Measurements from ENCODE around the gene S100A12.
"Not testable (repeated sequence)": the region's sequence is repeated elsewhere in the genome, so short reads cannot be mapped to it uniquely, and the experiment has no call there.

Gene S100A12

DNA sequence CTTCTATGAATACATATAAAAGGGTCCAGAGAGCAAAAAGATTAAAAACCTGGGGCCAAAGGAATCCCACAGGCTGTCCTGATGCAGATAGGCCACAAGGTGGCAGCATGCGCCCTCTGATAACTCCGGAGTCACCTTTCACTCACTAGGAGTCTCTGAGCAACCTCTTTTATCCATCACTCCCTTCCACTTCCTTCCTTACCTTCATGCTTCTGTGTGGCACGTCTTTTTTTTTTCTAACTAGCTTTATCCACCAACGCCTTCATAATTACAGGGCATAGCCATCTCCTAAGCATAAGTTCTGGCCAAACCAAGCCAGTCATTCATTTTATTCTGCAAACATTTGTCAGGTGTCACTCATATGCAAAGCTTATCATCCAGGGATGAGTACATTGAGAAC is 22.9 kb downstream of the S100A12 start:
- H3K4me3 ChIP-seq (ENCODE audit: low read length), result no peak overlapping the region
- peak; percentile 75 for DNase-seq (ENCODE audit: low read depth)
- TF ChIP-seq, protein P1, sequence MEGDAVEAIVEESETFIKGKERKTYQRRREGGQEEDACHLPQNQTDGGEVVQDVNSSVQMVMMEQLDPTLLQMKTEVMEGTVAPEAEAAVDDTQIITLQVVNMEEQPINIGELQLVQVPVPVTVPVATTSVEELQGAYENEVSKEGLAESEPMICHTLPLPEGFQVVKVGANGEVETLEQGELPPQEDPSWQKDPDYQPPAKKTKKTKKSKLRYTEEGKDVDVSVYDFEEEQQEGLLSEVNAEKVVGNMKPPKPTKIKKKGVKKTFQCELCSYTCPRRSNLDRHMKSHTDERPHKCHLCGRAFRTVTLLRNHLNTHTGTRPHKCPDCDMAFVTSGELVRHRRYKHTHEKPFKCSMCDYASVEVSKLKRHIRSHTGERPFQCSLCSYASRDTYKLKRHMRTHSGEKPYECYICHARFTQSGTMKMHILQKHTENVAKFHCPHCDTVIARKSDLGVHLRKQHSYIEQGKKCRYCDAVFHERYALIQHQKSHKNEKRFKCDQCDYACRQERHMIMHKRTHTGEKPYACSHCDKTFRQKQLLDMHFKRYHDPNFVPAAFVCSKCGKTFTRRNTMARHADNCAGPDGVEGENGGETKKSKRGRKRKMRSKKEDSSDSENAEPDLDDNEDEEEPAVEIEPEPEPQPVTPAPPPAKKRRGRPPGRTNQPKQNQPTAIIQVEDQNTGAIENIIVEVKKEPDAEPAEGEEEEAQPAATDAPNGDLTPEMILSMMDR (IDR thresholded peaks at IDR 0.05; ENCODE audit: insufficient read depth, low read depth, low read length, missing control alignments), result peak; percentile 89

GRCh38 chr1:153350321-153350957 is 25.0 kb downstream of the S100A12 start:
- TF ChIP-seq, protein P1 (IDR thresholded peaks at IDR 0.05; ENCODE audit: insufficient read depth, low read depth, low read length, missing control alignments), result no peak
- no peak for DNase-seq (ENCODE audit: low read depth)
- no peak overlapping the region for H3K4me3 ChIP-seq (ENCODE audit: low read length)

- no peak for DNase-seq (ENCODE audit: low read depth)
- H3K4me3 ChIP-seq (ENCODE audit: low read length), result no peak overlapping the region
Observed at GRCh38 chr1:153349363-153350320, 25.8 kb downstream of the S100A12 start.

DNA sequence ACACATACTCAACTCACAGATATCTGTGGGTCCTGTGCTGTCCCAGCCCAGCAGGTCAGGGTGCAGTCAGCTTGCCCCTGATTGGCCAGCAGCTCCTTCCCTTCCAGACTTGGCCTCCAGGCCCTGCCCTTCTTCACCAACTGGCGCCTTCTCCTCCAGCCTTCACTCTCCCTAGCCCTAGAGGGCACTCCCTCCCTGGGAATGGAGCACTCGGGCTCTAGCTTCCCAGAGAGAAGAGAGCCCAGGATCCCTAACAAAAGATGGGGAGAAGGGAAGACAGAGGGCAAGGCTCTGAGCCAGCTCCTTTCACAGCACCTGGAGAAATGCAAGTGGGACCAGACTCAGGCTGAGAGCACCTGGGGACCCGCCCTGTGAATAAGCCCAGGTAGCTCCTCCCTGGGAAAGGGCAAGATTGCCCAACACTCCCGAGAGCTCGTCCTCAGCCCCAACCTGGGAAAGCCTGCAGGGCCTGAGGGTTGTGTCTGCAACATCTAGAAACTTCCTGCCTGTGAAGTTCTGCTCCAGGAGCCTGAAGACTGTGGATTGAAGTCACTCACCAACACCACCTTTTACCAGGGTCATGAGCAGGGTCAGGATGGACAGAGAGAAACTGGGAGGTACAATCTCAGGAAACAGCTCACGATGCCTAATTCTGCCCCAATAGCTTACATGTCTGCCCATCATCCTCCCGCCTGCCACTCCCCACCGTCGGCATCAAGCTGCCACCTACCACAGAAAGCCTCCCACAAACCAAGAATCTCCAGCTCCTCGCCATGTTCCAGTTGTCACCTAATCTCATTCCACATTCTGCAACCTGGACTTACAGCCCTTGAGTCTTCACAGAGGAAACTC is 26.7 kb downstream of the S100A12 start, which contains the start of gene PGLYRP4:
Gene PGLYRP4 (minus strand): TSS at position 331 of the 852 bp plus-strand sequence. CDS start 909 bp downstream, outside the sequence.
- peak; percentile 97 for DNase-seq (ENCODE audit: low read depth)
- peak within 1 kb of the TSS; percentile 13 for H3K4me3 ChIP-seq (ENCODE audit: low read length)
- TF ChIP-seq, protein P1 (IDR thresholded peaks at IDR 0.05; ENCODE audit: insufficient read depth, low read depth, low read length, missing control alignments), result no peak

More at GRCh38 chr1:153349363-153350320, 25.8 kb downstream of the S100A12 start:
- TF ChIP-seq, protein P1 (IDR thresholded peaks at IDR 0.05; ENCODE audit: insufficient read depth, low read depth, low read length, missing control alignments), result no peak

DNA sequence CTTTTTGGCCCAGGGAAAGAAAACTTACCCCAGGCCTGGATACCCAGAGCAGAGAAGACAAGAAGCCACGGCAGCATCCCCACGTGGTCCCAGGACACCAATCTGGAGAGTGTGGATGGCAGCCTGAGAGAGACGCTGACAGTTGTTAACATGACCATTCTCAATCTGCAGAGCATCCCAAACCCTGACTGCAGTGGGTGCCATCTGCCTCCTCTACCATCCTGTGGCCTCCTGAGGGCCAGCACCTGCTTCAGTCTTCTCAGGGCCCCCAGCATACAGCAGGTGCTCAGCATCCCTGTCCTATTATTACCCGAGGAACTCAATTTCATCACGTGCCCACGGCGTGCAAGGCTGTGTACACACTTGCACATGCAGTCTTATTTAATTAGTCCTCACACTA is 27.6 kb downstream of the S100A12 start:
- DNase-seq (ENCODE audit: low read depth), result no peak
- peak overlapping the region; percentile 13 for H3K4me3 ChIP-seq (ENCODE audit: low read length)
- TF ChIP-seq, protein P1 (IDR thresholded peaks at IDR 0.05; ENCODE audit: insufficient read depth, low read depth, low read length, missing control alignments), result no peak

GRCh38 chr1:153347049-153347448 is 28.4 kb downstream of the S100A12 start:
- H3K4me3 ChIP-seq (ENCODE audit: low read length); DNase-seq (ENCODE audit: low read depth): not testable (repeated sequence)
